Coronary artery (tissue), 2 donors: ENCODE data around the gene SERGEF.

ENCODE experiments used
- DNase-seq: peaks from one replicate; pipeline ENCODE4 v3.0.0-alpha.2; 2017; ENCODE audit warnings: low spot score
- H3K27ac ChIP-seq, 2 donors: fragments of 200-600 bp; sonication (generic); one replicate each; pipeline ENCODE4 v1.5.1; 2016 to 2019
- H3K4me3 ChIP-seq: fragments of 200-600 bp; sonication (generic); 2 replicates; pipeline ENCODE4 v1.5.1; 2016; ENCODE audit warnings: mild to moderate bottlenecking, moderate library complexity
- TF ChIP-seq, protein P1 (sequence below): fragments of 200-600 bp; sonication (generic); IDR thresholded peaks from one replicate; pipeline ENCODE4 v1.5.1; 2019; ENCODE audit warnings: antibody characterized with exemption

SERGEF gene

DNA sequence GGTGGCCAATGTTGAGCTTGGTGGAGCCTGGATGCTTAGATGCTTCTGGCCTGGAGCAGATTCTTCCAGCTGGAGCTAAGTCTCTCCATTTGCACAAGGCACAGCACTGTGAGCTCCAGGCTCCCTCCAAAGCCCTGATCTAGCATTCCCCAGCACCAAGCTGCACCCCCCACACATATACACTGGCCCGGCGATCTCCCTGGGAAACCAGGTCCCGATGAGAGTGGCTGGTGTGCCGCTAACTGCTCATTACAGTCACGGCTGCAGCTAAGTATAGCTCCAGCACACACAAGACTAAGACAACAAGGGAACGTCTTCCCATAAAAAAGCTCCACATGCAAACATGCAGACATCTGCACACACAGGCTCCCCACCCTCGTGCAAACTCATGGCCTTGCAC, 260.7 kb downstream of the SERGEF start:
- no peak for DNase-seq
- Histone ChIP-seq H3K4me3 (no peak overlapping the region), H3K27ac (no peak overlapping the region)

DNA sequence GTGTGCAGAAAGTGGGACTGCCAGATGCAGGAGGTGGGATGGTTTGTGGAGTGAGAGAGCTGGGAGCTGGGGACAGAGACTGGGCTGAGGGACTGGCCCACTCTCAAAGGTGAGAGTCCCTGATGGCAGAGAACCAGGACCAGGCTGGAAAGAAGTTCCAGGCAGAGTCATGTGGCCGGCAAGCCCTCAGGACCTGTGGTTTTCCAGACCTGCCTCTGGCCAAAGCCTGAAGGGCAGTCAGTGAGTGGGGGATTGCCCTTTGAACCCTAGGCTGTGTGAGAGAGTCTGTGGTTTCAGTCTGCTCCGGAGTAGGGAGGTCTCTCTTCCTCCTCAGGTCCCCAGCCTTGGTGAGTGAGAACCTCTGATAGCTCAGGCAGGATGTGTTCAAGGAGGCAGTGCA, 261.3 kb downstream of the SERGEF start:
- DNase-seq = no peak
- Histone ChIP-seq H3K4me3 (no peak overlapping the region), H3K27ac (no peak overlapping the region)
- TF ChIP-seq, protein P1, sequence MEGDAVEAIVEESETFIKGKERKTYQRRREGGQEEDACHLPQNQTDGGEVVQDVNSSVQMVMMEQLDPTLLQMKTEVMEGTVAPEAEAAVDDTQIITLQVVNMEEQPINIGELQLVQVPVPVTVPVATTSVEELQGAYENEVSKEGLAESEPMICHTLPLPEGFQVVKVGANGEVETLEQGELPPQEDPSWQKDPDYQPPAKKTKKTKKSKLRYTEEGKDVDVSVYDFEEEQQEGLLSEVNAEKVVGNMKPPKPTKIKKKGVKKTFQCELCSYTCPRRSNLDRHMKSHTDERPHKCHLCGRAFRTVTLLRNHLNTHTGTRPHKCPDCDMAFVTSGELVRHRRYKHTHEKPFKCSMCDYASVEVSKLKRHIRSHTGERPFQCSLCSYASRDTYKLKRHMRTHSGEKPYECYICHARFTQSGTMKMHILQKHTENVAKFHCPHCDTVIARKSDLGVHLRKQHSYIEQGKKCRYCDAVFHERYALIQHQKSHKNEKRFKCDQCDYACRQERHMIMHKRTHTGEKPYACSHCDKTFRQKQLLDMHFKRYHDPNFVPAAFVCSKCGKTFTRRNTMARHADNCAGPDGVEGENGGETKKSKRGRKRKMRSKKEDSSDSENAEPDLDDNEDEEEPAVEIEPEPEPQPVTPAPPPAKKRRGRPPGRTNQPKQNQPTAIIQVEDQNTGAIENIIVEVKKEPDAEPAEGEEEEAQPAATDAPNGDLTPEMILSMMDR = no peak

More for the DNA sequence above, 260.7 kb downstream of the SERGEF start:
- TF ChIP-seq, protein P1 = no peak

DNA sequence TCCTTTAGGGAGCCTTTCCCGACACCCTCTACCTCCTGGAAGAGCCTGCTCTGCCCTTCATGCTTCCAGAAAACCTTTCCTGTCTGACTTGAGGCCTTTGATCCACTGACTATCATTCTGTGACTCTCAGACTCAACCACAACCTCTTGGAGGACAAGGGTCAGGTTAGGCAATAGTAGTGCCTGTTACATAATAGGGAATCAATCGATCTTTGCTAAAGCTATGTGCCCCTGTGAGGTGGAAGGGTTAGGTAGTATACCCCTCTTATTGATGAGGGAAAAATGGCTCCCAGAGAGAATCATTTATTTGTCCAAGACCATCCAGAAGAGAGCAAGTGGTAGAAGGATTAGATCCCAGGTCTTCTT, 262.1 kb downstream of the SERGEF start:
- TF ChIP-seq, protein P1 = no peak
- no peak for DNase-seq
- no peak overlapping the region for H3K4me3 ChIP-seq
- no peak overlapping the region for H3K27ac ChIP-seq

DNA sequence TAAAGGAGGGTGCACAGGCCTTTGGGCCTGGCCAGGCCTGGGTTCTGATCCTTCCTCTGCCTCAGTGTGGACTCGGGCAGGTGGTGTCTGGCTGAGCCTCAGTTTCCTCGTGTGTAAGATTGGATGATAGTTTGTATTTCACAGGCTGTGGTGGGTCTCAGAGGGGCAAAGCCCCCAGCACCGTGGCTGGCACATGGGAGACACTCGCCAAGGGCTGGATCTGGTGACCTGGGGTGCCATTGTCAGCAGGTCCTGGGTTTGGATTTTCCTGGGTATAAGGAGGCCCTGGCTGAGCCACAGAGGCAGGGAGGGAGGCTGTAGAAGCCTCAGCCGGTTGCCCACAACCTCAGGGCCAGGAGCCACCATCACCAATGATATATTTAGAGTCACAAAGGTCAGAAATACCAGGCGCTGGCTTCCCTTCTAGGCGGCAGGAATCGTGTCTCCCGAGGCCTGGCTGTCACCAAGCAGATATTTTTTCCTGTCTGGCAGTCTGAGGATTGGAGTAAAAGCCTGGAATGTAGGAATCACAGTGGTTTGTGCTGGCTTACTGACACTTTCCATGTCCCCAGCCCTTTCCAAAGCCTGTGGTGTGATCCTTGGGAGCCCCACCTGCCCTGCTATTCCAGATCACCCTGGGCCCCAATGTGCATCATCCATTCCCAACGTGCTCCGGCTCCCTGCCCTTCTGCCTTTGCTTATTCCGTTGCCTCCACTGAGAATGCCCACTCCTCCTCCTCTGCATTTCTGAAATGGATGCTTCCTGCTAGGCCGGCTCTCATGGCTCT, 262.6 kb downstream of the SERGEF start:
- DNase-seq = no peak
- no peak overlapping the region for H3K27ac ChIP-seq
- H3K4me3 ChIP-seq = no peak overlapping the region
- TF ChIP-seq, protein P1 = no peak

DNA sequence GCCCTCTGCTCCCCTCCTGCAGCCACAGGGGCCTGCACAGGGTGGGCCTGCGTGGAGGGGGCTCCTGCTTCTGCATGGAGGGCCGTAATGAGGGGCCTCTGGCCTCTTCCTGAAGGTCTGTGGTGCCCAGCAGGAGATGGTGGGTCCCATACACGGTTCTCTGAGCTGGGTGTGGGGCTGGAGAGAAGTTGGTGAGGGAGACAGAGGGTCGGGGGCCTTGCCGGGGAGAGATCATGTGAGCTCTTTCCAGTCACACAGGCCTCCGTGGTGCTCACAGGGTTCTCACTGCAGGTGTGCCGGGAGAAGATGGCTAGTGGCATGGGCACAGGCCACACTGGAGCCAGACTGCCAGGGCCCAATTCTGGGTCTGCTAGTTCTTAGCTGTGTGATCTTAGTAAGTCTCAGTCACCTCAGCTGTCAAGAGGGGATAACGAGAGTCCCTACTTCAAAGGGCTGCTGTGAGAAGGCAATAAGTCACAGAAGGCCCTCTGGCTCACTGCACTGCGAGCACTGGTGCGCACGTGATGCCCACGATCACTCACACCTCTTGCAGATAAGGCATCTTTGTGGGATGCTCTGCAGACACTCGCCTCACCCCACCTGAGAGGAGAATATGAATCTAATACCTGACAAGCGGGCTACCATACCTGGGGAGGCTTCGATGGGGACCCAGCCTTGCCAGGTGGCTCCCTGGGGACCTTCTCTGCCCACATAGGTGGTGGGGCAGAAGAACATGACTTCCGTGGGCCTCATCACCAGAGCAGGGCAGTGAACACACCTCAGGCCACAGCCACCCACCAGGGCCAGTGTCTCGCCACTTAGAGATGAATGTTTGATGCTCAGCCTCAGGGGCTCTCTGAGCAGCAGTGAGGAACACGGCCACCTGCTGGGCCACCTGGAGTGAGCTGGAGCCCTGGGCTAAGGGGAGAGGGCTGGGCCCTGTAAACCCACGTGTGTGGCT, 263.8 kb downstream of the SERGEF start:
- Histone ChIP-seq H3K4me3 (no peak overlapping the region), H3K27ac (no peak overlapping the region)
- DNase-seq = no peak
- TF ChIP-seq, protein P1 = no peak

DNA sequence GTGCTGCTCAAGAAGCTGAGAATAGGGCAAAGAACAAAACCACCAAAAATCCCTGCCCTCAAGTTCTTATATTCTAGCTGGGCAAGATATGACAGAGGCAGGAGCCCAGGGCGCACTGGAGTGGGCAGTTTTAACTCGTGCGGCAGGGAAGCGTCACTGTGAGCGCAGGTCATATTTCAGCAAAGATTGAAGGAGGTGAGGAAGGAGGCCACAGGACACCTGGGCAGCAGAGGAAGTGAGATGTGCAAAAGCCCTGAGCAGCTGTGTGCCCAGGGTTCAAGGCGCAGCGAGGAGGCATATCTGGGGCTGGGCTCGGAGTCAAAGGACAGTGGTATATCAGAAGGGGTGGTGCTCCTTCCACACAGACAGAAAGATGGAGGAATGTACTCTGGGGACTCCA, 264.8 kb downstream of the SERGEF start:
- Histone ChIP-seq H3K27ac (no peak overlapping the region), H3K4me3 (no peak overlapping the region)
- TF ChIP-seq, protein P1 = no peak
- DNase-seq = no peak
